Measurements from ENCODE around the gene AUTS2. TPM values are rescaled to one million over a fixed set of nuclear protein-coding genes. Genes with fewer than 3 reads are reported as not detected.

The AUTS2 gene
- total and polyA plus RNA-seq, 10 of the 15 experiments (the other 5 are each of a cell fraction or from before 2014, with no cell fraction given): 6.4 to 55.6 (median 21.6) TPM

- Histone ChIP-seq H3K4me1 (ENCODE audit: control insufficient read depth, insufficient read depth, low read length) (peaks cover 7% of the 10 kb centered on the region), H3K27me3 (replicated peaks in 1 of 2; ENCODE audit: control insufficient read depth in 2 of 2, insufficient read depth in 2 of 2, low read length in 1 of 2) (no peaks in the 10 kb centered on the region), H3K27ac (ENCODE audit: control insufficient read depth, insufficient read depth) (no peak overlapping the region), H3K4me2 (ENCODE audit: control insufficient read depth, insufficient read depth) (no peak overlapping the region), H4K20me1 (ENCODE audit: control insufficient read depth, insufficient read depth) (no peaks in the 10 kb centered on the region), H2AFZ (ENCODE audit: control insufficient read depth, low read depth, low read length) (no peak overlapping the region), H3K4me3 (no peak overlapping the region), H3K36me3 (ENCODE audit: control insufficient read depth in 2 of 2, insufficient read depth in 2 of 2, low read length in 1 of 2) (no peaks in the 10 kb centered on the region), H3K9me3 (replicated peaks; ENCODE audit: control insufficient read depth, insufficient read depth, low read length) (no peaks in the 10 kb centered on the region), H3K9ac (ENCODE audit: control insufficient read depth, insufficient read depth, low read length) (no peak overlapping the region), H3K79me2 (ENCODE audit: control insufficient read depth, insufficient read depth, low read length) (peaks cover 5% of the 10 kb centered on the region)
- ChIA-PET SMC1A (ENCODE audit: uncharacterized antibody, unreplicated experiment) (interaction anchor here (1.0 to 5.8 kb wide), 10 partner anchors 10 to 151 kb away, joined by 3 to 59 read pairs (median 6); no protein-coding TSS in a partner anchor), POLR2A (interaction anchor here (1.1 kb wide), 2 partner anchors 9 to 38 kb away, joined by 3 to 4 read pairs; no protein-coding TSS in a partner anchor), RAD21 (ENCODE audit: unreplicated experiment) (interaction anchor here (0.6 to 3.5 kb wide), 11 partner anchors 8 to 81 kb away, joined by 3 to 16 read pairs (median 4); no protein-coding TSS in a partner anchor), CTCF (interaction anchor here (0.6 to 1.7 kb wide), 7 partner anchors 9 to 918 kb away, joined by 3 to 5 read pairs (median 4); no protein-coding TSS in a partner anchor)
- TF ChIP-seq ZNF384 (IDR thresholded peaks at IDR 0.05; ENCODE audit: borderline replicate concordance, low read depth, low read length): 0 out of 2 replicates have a peak, but pooled peaks have one; percentile 34
- no peak for TF ChIP-seq RB1 (IDR thresholded peaks at IDR 0.05; ENCODE audit: borderline replicate concordance)
- 0 out of 2 replicates have a peak, but pooled peaks have one; percentile 16 for TF ChIP-seq ZNF24 (IDR thresholded peaks at IDR 0.05)
- peak; percentile 49; the same call in 1 of the 2 replicates for TF ChIP-seq RUNX3 (IDR thresholded peaks at IDR 0.05; ENCODE audit: low read length)
- TF ChIP-seq ATF2 (IDR thresholded peaks at IDR 0.05; ENCODE audit: low read length): peak; percentile 25; the same call in 1 of the 2 replicates
- no peak for TF ChIP-seq GABPA (IDR thresholded peaks at IDR 0.05; ENCODE audit: low read depth)
- no peak for TF ChIP-seq EED (IDR thresholded peaks at IDR 0.05; ENCODE audit: low read depth)
- TF ChIP-seq MEF2B (IDR thresholded peaks at IDR 0.05; ENCODE audit: partially characterized antibody, poor library complexity, severe bottlenecking): peak; percentile 12
- TF ChIP-seq SREBF1 (IDR thresholded peaks at IDR 0.05; ENCODE audit: low read length): no peak
- no TSS peak for BruUV-seq (replicated peaks)
- intact Hi-C loops (cut with micrococcal nuclease; ENCODE audit: unreplicated experiment): no loop called here
- FAIRE-seq (no peak), ATAC-seq (peak; percentile 72), DNase-seq (ENCODE audit: low read depth, low spot score) (no peak)
- in situ Hi-C loops (cut with MboI): no loop called here
Measured at GRCh38 chr7:69778138-69778537, 179.9 kb downstream of the AUTS2 start.

All from GM12878 (cell line).